Neuronal stem cell (in vitro differentiated cells): Measurements from ENCODE around the gene MRPL30. TPM values are rescaled to one million over a fixed set of nuclear protein-coding genes. Genes with fewer than 3 reads are reported as not detected.
A peak's percentile ranks its signal among the peaks of the same experiment; 100 is the strongest.
"Not testable (repeated sequence)": the region's sequence is repeated elsewhere in the genome, so short reads cannot be mapped to it uniquely, and the experiment has no call there.

Experiments
- DNase-seq: peaks from one replicate; pipeline ENCODE4 v3.0.0-alpha.2; 2013; ENCODE audit warnings: low spot score
- H2AFZ ChIP-seq: one replicate; pipeline ENCODE4 v1.6.1; 2013; ENCODE audit warnings: mild to moderate bottlenecking, low read length, inconsistent platforms
- H2AK5ac ChIP-seq: 2 replicates; pipeline ENCODE4 v1.6.1; 2013; ENCODE audit warnings: low read depth, mild to moderate bottlenecking, inconsistent platforms, low read length, moderate library complexity, mixed read lengths
- H2BK120ac ChIP-seq: 2 replicates; pipeline ENCODE4 v1.6.1; 2013; ENCODE audit warnings: low read depth, mild to moderate bottlenecking, inconsistent platforms, low read length, moderate library complexity, mixed read lengths
- H2BK12ac ChIP-seq: one replicate; pipeline ENCODE4 v1.6.1; 2013; ENCODE audit warnings: low read length, inconsistent platforms
- H2BK15ac ChIP-seq: 2 replicates; pipeline ENCODE4 v1.6.1; 2013; ENCODE audit warnings: mild to moderate bottlenecking, low read length, inconsistent platforms, mixed read lengths
- H2BK5ac ChIP-seq: one replicate; pipeline ENCODE4 v1.6.1; 2013; ENCODE audit warnings: inconsistent platforms, mild to moderate bottlenecking, low read length, moderate library complexity
- H3K14ac ChIP-seq: one replicate; pipeline ENCODE4 v1.6.1; 2013; ENCODE audit warnings: low read length, inconsistent platforms
- H3K18ac ChIP-seq: 2 replicates; pipeline ENCODE4 v1.6.1; 2013; ENCODE audit warnings: low read length, inconsistent platforms
- H3K23ac ChIP-seq: 2 replicates; pipeline ENCODE4 v1.6.1; 2013; ENCODE audit warnings: low read depth, mild to moderate bottlenecking, mixed read lengths, low read length, inconsistent platforms; ENCODE audit not compliant: poor library complexity
- H3K27ac ChIP-seq: replicated peaks from 3 replicates; pipeline ENCODE4 v1.5.1; 2013; ENCODE audit warnings: low read length, inconsistent platforms
- H3K27me3 ChIP-seq, 3 experiments: 2 replicates each; pipeline ENCODE4 v1.6.1; 2013; ENCODE audit warnings: low read length in 3 of 3, mild to moderate bottlenecking in 2 of 3, inconsistent platforms in 1 of 3, low read depth in 1 of 3, mixed read lengths in 1 of 3, moderate library complexity in 1 of 3; ENCODE audit not compliant: control insufficient read depth in 3 of 3, insufficient read depth in 3 of 3
- H3K36me3 ChIP-seq, 2 donors: replicated peaks in 1 of 2; 2 replicates each; pipeline ENCODE4 v1.6.1; 2013; ENCODE audit warnings: low read length in 2 of 2; ENCODE audit not compliant: control insufficient read depth in 2 of 2, insufficient read depth in 2 of 2
- H3K4ac ChIP-seq: 2 replicates; pipeline ENCODE4 v1.6.1; 2013; ENCODE audit warnings: inconsistent platforms, mild to moderate bottlenecking, low read length, moderate library complexity
- H3K4me1 ChIP-seq, 2 donors: 1 replicate in 1 of 2; 2 replicates in 1 of 2; pipeline ENCODE4 v1.6.1; 2013; ENCODE audit warnings: low read length in 2 of 2, low read depth in 1 of 2; ENCODE audit not compliant: control insufficient read depth in 2 of 2, insufficient read depth in 1 of 2
- H3K4me2 ChIP-seq: one replicate; pipeline ENCODE4 v1.6.1; 2013; ENCODE audit warnings: mild to moderate bottlenecking, low read length, inconsistent platforms; ENCODE audit not compliant: insufficient read depth, poor library complexity, severe bottlenecking
- H3K4me3 ChIP-seq, 2 donors: 2 replicates each; pipeline ENCODE4 v1.5.1; 2013; ENCODE audit warnings: low read length in 2 of 2, mild to moderate bottlenecking in 2 of 2, inconsistent platforms in 1 of 2, moderate library complexity in 1 of 2
- H3K79me1 ChIP-seq: one replicate; pipeline ENCODE4 v1.6.1; 2013; ENCODE audit warnings: low read depth, mild to moderate bottlenecking, inconsistent platforms, low read length, moderate library complexity
- H3K9ac ChIP-seq: one replicate; pipeline ENCODE4 v1.6.1; 2013; ENCODE audit warnings: mild to moderate bottlenecking, low read depth, low read length, inconsistent platforms; ENCODE audit not compliant: poor library complexity
- H3K9me3 ChIP-seq, 2 donors: replicated peaks in 1 of 2; 2 replicates each; pipeline versions ENCODE3 to v1.6.1; 2013; ENCODE audit warnings: low read length in 2 of 2, mild to moderate bottlenecking in 2 of 2, inconsistent platforms in 1 of 2, low read depth in 1 of 2, mixed read lengths in 1 of 2, moderate library complexity in 1 of 2; ENCODE audit not compliant: control insufficient read depth in 2 of 2, insufficient read depth in 1 of 2
- H4K8ac ChIP-seq: one replicate; pipeline ENCODE4 v1.6.1; 2013; ENCODE audit warnings: low read depth, mild to moderate bottlenecking, inconsistent platforms, low read length, moderate library complexity
- H4K91ac ChIP-seq: one replicate; pipeline ENCODE4 v1.6.1; 2013; ENCODE audit warnings: low read length, low read depth, mild to moderate bottlenecking, inconsistent platforms; ENCODE audit not compliant: poor library complexity
- WGBS, 2 donors: extraction: QIAGEN DNeasy Blood & Tissue Kit; methylation state at CpG; one replicate each; pipeline ENCODE4 v1.1.7; 2013; ENCODE audit warnings: missing lambda C conversion rate in 2 of 2, mixed read lengths in 1 of 2; ENCODE audit not compliant: insufficient read length in 2 of 2, insufficient replicate concordance in 1 of 2; ENCODE audit errors: extremely low coverage in 2 of 2; 5-methylcytosine and 5-hydroxymethylcytosine counted together
- polyA plus RNA-seq, 2 experiments: library from polyadenylated mRNA; stranded (reverse); fragments of 200-250 nt; gene quantifications; one replicate each; pipeline ENCODE4 v1.2.3, GENCODE V29; 2013

MRPL30 gene
- polyA plus RNA-seq (2013, experiment 1 of 2) = 45.6 TPM
- polyA plus RNA-seq (2013, experiment 2 of 2) = 46.4 TPM

DNA sequence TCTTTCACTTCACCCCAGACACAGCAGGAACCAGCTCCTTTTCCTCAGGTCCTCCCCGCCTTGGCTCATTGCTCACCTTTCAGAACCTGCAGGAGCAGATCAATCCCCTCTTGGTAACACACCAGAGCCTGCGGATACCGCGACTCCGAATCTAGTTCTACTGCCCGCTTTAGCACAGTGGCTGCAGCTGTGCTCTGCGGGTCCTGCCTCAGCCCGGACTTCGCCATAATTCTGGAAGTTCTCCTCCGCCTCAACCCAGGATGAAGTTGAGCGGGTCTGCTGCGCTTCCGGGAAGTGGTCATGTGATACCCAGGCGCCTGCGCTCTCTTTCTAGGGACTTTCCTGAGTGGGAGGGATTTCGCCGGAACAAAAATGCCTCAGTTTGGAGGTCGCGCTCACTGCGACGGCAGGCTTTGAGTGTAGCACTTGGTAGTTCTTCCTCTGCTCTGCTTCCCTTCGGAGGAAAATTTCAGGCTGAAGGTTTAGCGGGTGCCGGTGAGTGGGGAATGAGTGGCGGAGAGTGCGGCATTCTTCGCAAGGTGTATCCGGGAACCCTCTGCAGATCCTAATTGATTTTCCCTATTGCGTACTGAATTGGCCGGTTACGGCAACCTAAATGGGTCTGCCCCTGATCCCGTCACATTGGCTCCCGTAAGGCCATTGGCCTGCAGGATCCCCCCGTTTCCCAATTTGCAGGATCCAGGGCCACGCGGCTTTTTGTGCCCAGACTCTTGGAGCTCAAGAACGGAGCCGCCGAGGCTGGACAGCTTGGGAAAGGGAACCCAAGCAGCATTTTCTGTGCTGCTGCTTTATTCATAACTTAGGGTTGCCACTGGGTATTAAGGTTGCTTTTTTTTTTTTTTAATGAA, at the start of gene MRPL30, which contains the start of gene MITD1:
Gene MRPL30 (plus strand): TSS at position 430 of the 869 bp plus-strand sequence. CDS start 5,020 bp downstream, outside the sequence.
Gene MITD1 (minus strand): TSS at position 304 of the 869 bp plus-strand sequence. CDS start 77 bp downstream, at position 227.
- peak within 1 kb of the TSS; percentile 75 for H3K4me2 ChIP-seq
- H2BK5ac ChIP-seq = no peak within 1 kb of the TSS
- H4K8ac ChIP-seq = no peak within 1 kb of the TSS
- H2AK5ac ChIP-seq = no peak within 1 kb of the TSS
- no peak within 1 kb of the TSS for H2BK15ac ChIP-seq
- WGBS, 2 donors = no CpG with 5 or more reads among the region's 39 CpGs
- no peak within 1 kb of the TSS for H2BK12ac ChIP-seq
- H3K9ac ChIP-seq = peak within 1 kb of the TSS; percentile 87
- H3K14ac ChIP-seq = no peak within 1 kb of the TSS
- H3K9me3 ChIP-seq = peaks cover 0 to 4% of the 10 kb centered on the region in 2 donors
- no peak within 1 kb of the TSS for H3K4ac ChIP-seq
- peaks cover 0 to 22% of the 10 kb centered on the region in 2 donors for H3K36me3 ChIP-seq
- no peaks in the 10 kb centered on the region for H3K27me3 ChIP-seq
- peaks cover 4% of the 10 kb centered on the region for H3K79me1 ChIP-seq
- peak within 1 kb of the TSS; percentile 47 for H4K91ac ChIP-seq
- peak; percentile 92 for DNase-seq
- peak within 1 kb of the TSS; percentile 66 for H3K18ac ChIP-seq
- H3K23ac ChIP-seq = peak within 1 kb of the TSS; percentile 26
- peak within 1 kb of the TSS; percentile 80 for H3K27ac ChIP-seq
- H3K4me1 ChIP-seq = no peaks in the 10 kb centered on the region
- H3K4me3 ChIP-seq = peak within 1 kb of the TSS; percentile 86 to 95
- no peak within 1 kb of the TSS for H2BK120ac ChIP-seq
- H2AFZ ChIP-seq = peak within 1 kb of the TSS; percentile 87

DNA sequence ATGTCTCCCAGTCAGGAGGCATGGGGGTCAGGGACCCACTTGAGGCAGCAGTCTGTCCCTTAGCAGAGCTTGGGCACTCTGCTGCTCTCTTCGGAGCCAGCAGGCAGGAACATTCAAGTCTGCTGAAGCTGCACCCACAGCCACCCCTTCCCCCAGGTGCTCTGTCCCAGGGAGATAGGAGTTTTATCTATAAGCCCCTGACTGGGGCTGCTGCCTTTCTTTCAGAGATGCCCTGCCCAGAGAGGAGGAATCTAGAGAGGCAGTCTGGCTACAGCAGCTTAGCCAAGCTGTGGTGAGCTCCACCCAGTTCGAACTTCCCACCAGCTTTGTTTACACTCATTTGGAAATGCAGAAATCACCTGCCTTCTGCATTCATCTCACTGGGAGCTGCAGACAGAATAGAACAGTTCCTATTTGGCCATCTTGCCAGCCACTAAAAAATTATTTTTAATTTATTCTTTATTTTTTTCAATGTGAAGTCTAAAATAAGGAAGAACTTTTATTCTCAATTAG, 45.9 kb upstream of the MRPL30 start:
- H3K9me3 ChIP-seq = not testable (repeated sequence)

GRCh38 chr2:99139003-99139402, 42.0 kb upstream of the MRPL30 start:
- H3K18ac ChIP-seq = no peak overlapping the region
- no CpG with 5 or more reads among the region's 4 CpGs for WGBS, 2 donors
- peaks cover 0 to 2% of the 10 kb centered on the region in 2 donors for H3K4me1 ChIP-seq

More for the DNA sequence above, 45.9 kb upstream of the MRPL30 start:
- H3K27ac ChIP-seq, H3K14ac ChIP-seq, H3K4me3 ChIP-seq, H4K91ac ChIP-seq, H3K79me1 ChIP-seq, H3K36me3 ChIP-seq, H3K18ac ChIP-seq, H4K8ac ChIP-seq, H2BK15ac ChIP-seq, H2AK5ac ChIP-seq, H3K27me3 ChIP-seq, H3K4me2 ChIP-seq, H2AFZ ChIP-seq, H2BK120ac ChIP-seq, H2BK12ac ChIP-seq, H2BK5ac ChIP-seq, H3K4me1 ChIP-seq, H3K4ac ChIP-seq, H3K9ac ChIP-seq, H3K23ac ChIP-seq, DNase-seq: not testable (repeated sequence)
- WGBS, 2 donors = no CpG with 5 or more reads among the region's 2 CpGs

More at GRCh38 chr2:99139003-99139402, 42.0 kb upstream of the MRPL30 start:
- H3K4me2 ChIP-seq = no peak overlapping the region
- no peaks in the 10 kb centered on the region for H3K36me3 ChIP-seq
- H2BK5ac ChIP-seq = no peak overlapping the region
- H3K27me3 ChIP-seq = no peaks in the 10 kb centered on the region
- H3K14ac ChIP-seq = no peak overlapping the region
- H3K23ac ChIP-seq = no peak overlapping the region
- H2AFZ ChIP-seq = no peak overlapping the region
- DNase-seq = no peak
- H2BK15ac ChIP-seq = no peak overlapping the region
- no peaks in the 10 kb centered on the region for H3K79me1 ChIP-seq
- H3K27ac ChIP-seq = no peak overlapping the region
- H2AK5ac ChIP-seq = no peak overlapping the region
- no peak overlapping the region for H3K4ac ChIP-seq
- H4K8ac ChIP-seq = no peak overlapping the region
- no peaks in the 10 kb centered on the region for H3K9me3 ChIP-seq
- H3K4me3 ChIP-seq = no peak overlapping the region
- no peak overlapping the region for H3K9ac ChIP-seq
- no peak overlapping the region for H4K91ac ChIP-seq
- no peak overlapping the region for H2BK120ac ChIP-seq
- no peak overlapping the region for H2BK12ac ChIP-seq
